CD4-positive, alpha-beta T cell (primary cell): ENCODE measurements around the gene ZSCAN18. TPM values are rescaled to one million over a fixed set of nuclear protein-coding genes. Genes with fewer than 3 reads are reported as not detected.

Experiments used
- ATAC-seq: fragments of 200-7000 bp; cut with Tn5 transposase; one replicate; pipeline ENCODE4 v1.10.0; 2022; ENCODE audit warnings: mild to moderate bottlenecking; ENCODE audit not compliant: poor library complexity
- CTCF ChIA-PET: fragments of 350-600 bp; sonication (Branson Sonifier 250); formaldehyde crosslinking; loops from one replicate; lab custom pipeline; 2021; ENCODE audit warnings: antibody characterized with exemption, inconsistent platforms; lab: Charles Lee
- POLR2A ChIA-PET: fragments of 350-600 bp; sonication (Branson Sonifier 250); formaldehyde crosslinking; loops from one replicate; lab custom pipeline; 2021; ENCODE audit warnings: antibody characterized with exemption, inconsistent platforms; lab: Charles Lee
- DNase-seq, 14 experiments: peaks; one replicate each; pipeline ENCODE4 v3.0.0-alpha.2; 2013 to 2020; ENCODE audit warnings: mixed read lengths in 2 of 14
- H3K27ac ChIP-seq, 2 donors: one replicate each; pipeline versions ENCODE4 v1.5.1 to v1.7.0; 2013; ENCODE audit warnings: low read length in 2 of 2, low read depth in 1 of 2, mild to moderate bottlenecking in 1 of 2
- H3K27me3 ChIP-seq, 2 experiments: 1 replicate in 1 of 2; 2 replicates in 1 of 2; pipeline versions ENCODE4 v1.6.1 to v1.7.0; 2013; ENCODE audit warnings: low read length in 2 of 2, control low read depth in 1 of 2, mild to moderate bottlenecking in 1 of 2, moderate library complexity in 1 of 2; ENCODE audit not compliant: insufficient read depth in 2 of 2, control insufficient read depth in 1 of 2
- H3K36me3 ChIP-seq: one replicate; pipeline ENCODE4 v1.6.1; 2013; ENCODE audit warnings: low read length, control low read depth; ENCODE audit not compliant: insufficient read depth
- H3K4me1 ChIP-seq: one replicate; pipeline ENCODE4 v1.6.1; 2013; ENCODE audit warnings: low read length, control low read depth; ENCODE audit not compliant: insufficient read depth
- H3K4me3 ChIP-seq: one replicate; pipeline ENCODE4 v1.5.1; 2013; ENCODE audit warnings: mild to moderate bottlenecking, low read length, moderate library complexity
- H3K9me3 ChIP-seq, 2 experiments: 1 replicate in 1 of 2; 2 replicates in 1 of 2; pipeline versions ENCODE4 v1.6.1 to v1.7.0; 2013; ENCODE audit warnings: low read length in 2 of 2, mild to moderate bottlenecking in 2 of 2, control low read depth in 1 of 2, moderate library complexity in 1 of 2; ENCODE audit not compliant: control insufficient read depth in 1 of 2, insufficient read depth in 1 of 2
- H3K27ac Mint-ChIP-seq: one replicate; pipeline ENCODE4 v1.8.0; 2020; ENCODE audit warnings: mixed read lengths
- H3K27me3 Mint-ChIP-seq: one replicate; pipeline ENCODE4 v1.8.0; 2021; ENCODE audit warnings: mixed read lengths
- H3K36me3 Mint-ChIP-seq: one replicate; pipeline ENCODE4 v1.8.0; 2021; ENCODE audit warnings: low read depth, mixed read lengths
- H3K4me1 Mint-ChIP-seq: one replicate; pipeline ENCODE4 v1.8.0; 2021; ENCODE audit warnings: low read depth, mixed read lengths
- H3K4me3 Mint-ChIP-seq: one replicate; pipeline ENCODE4 v1.8.0; 2020; ENCODE audit warnings: mild to moderate bottlenecking, mixed read lengths
- H3K9me3 Mint-ChIP-seq: one replicate; pipeline ENCODE4 v1.8.0; 2020; ENCODE audit warnings: mixed read lengths
- CTCF ChIP-seq: fragments of 200-600 bp; IDR thresholded peaks from one replicate; pipeline ENCODE4 v1.8.0; 2022; ENCODE audit warnings: antibody characterized with exemption, mild to moderate bottlenecking
- intact Hi-C, 2 experiments: fragments of 100-400 bp; cut with DNase I in 1 of 2; cut with micrococcal nuclease in 1 of 2; formaldehyde crosslinking; loops; one replicate each; pipeline versions ENCODE4 v1.15.1 to v1.9.0; 2023 to 2025; cut with DNase I, micrococcal nuclease
- total RNA-seq, 174 experiments: library from RNA in 2 of 174; stranded (reverse) in 2 of 174; gene quantifications; one replicate each; pipeline ENCODE4 v1.2.3 and lab custom pipeline; 2021 to 2026

Gene ZSCAN18
- total RNA-seq, 2 experiments from 2014 or later = 57.1 to 58.8 TPM

GRCh38 chr19:58108546-58108817 lies 10.5 kb upstream of the ZSCAN18 start:
- no peaks in the 10 kb centered on the region for H3K27me3 ChIP-seq
- DNase-seq = no peak
- no peaks in the 10 kb centered on the region for H3K4me1 ChIP-seq
- Mint-ChIP-seq H3K36me3 (peaks cover 61% of the 10 kb centered on the region), H3K27me3 (no peaks in the 10 kb centered on the region), H3K27ac (no peak overlapping the region), H3K4me1 (no peaks in the 10 kb centered on the region), H3K9me3 (peaks cover 4% of the 10 kb centered on the region), H3K4me3 (no peak overlapping the region)
- no peak for TF ChIP-seq CTCF
- peaks cover 75 to 83% of the 10 kb centered on the region in 2 experiments for H3K9me3 ChIP-seq
- H3K4me3 ChIP-seq = no peak overlapping the region
- ChIA-PET POLR2A (no interaction called here), CTCF (no interaction called here)
- no peak for ATAC-seq
- intact Hi-C loops = no loop called here
- H3K27ac ChIP-seq = no peak overlapping the region
- H3K36me3 ChIP-seq = no peaks in the 10 kb centered on the region

- ChIA-PET CTCF (no interaction called here), POLR2A (no interaction called here)
- H3K4me3 Mint-ChIP-seq = no peak overlapping the region
- TF ChIP-seq CTCF = no peak
- intact Hi-C loops = no loop called here
- H3K36me3 Mint-ChIP-seq = peaks cover 60% of the 10 kb centered on the region
- no peaks in the 10 kb centered on the region for H3K4me1 Mint-ChIP-seq
- H3K36me3 ChIP-seq = no peaks in the 10 kb centered on the region
- H3K4me1 ChIP-seq = no peaks in the 10 kb centered on the region
- H3K27me3 Mint-ChIP-seq = no peaks in the 10 kb centered on the region
- no peak overlapping the region for H3K27ac Mint-ChIP-seq
- H3K9me3 Mint-ChIP-seq = peaks cover 8% of the 10 kb centered on the region
- H3K27me3 ChIP-seq = no peaks in the 10 kb centered on the region
- no peak for DNase-seq
- peaks cover 75 to 83% of the 10 kb centered on the region in 2 experiments for H3K9me3 ChIP-seq
- ATAC-seq = no peak
- H3K27ac ChIP-seq = no peak overlapping the region
- no peak overlapping the region for H3K4me3 ChIP-seq
Observed at GRCh38 chr19:58107778-58108545, 9.9 kb upstream of the ZSCAN18 start.

GRCh38 chr19:58098682-58098998 lies 609 bp upstream of the ZSCAN18 start:
- Histone ChIP-seq H3K27ac (peak overlapping the region; percentile 96 to 100), H3K27me3 (no peaks in the 10 kb centered on the region), H3K4me3 (peak overlapping the region; percentile 95), H3K4me1 (peaks cover 22% of the 10 kb centered on the region), H3K36me3 (no peaks in the 10 kb centered on the region), H3K9me3 (peaks cover 57 to 86% of the 10 kb centered on the region in 2 experiments)
- Mint-ChIP-seq H3K9me3 (peaks cover 14% of the 10 kb centered on the region), H3K36me3 (peaks cover 62% of the 10 kb centered on the region), H3K27me3 (no peaks in the 10 kb centered on the region), H3K4me1 (peaks cover 13% of the 10 kb centered on the region), H3K27ac (peak overlapping the region; percentile 97), H3K4me3 (peak overlapping the region; percentile 84)
- CTCF ChIA-PET = interaction anchor here (1.0 kb wide), 1 partner anchor 97 kb away, joined by 3 read pairs; the partner anchor contains the start of gene ZNF606
- peak; percentile 1 for ATAC-seq
- no peak for TF ChIP-seq CTCF
- POLR2A ChIA-PET = interaction anchor here (0.6 to 1.9 kb wide), 11 partner anchors 25 to 720 kb away, joined by 3 to 7 read pairs (median 3); partner anchors contain the start of genes ZNF135, ZNF154, ZNF274 and ZNF551
- no peak for DNase-seq
- intact Hi-C loops = loop anchor here (5.0 kb wide), 2 partner anchors 84 to 96 kb away; partner anchors contain the start of genes ZNF274 (in 1 of the 2) and ZNF606 (in 1 of the 2)
